Measurements from ENCODE around the gene DDB1.
A peak's percentile ranks its signal among the peaks of the same experiment; 100 is the strongest.

DDB1 gene

DNA sequence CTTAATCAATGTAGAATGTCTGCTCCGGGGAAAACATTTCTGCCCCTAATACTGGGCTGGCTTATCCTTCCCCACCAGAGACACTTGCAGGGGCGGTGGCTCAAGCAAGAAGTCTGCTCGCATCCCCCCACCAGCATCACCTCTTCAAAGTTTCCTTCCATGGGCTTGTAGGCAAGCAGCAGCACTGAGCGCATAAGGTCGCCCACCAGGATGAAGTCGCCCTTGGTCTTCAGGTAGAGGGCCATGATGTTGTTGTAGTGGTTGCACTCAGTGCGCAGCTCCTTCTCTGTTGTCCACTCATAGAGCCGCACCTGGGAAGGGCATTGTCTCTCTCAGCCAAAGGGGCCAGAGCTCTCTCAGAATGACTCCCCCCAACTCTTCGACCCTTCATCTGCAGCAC, 29.2 kb downstream of the DDB1 start:
- Histone ChIP-seq H3K4me1 (peaks cover 16% of the 10 kb centered on the region), H3K36me3 (peaks cover 100% of the 10 kb centered on the region)

DNA sequence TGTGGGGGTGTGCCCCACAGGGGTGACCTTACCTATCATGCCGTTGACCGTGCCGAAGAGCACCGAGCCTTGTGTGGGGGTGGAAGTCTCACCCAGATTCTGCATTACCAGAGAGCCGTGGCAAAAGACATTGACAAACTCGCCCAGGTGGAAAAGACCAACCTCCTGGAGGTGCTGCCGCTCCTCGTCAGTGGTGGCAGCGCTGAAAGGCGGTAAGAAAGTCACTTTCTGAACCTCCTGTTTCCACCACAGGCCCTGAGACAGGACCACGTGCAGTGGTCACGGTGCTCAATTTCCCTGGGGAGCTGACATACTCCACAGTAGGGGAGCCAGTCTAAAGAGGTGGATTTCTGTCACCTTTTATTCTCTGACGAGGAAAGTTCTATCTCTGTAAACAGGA, 30.4 kb downstream of the DDB1 start:
- Histone ChIP-seq H3K27me3 (no peaks in the 10 kb centered on the region), H4K20me1 (peaks cover 57% of the 10 kb centered on the region), H3K4me2 (no peak overlapping the region), H3K4me3 (no peak overlapping the region), H3K36me3 (peaks cover 98% of the 10 kb centered on the region), H3K27ac (no peak overlapping the region), H3K9me3 (no peaks in the 10 kb centered on the region), H3K9ac (no peak overlapping the region; the same call in 1 of the 2 replicates), H3K4me1 (peaks cover 28% of the 10 kb centered on the region)
- no peak for TF ChIP-seq Cebpa-rat (IDR thresholded peaks at IDR 0.05)

More for the DNA sequence above, 29.2 kb downstream of the DDB1 start:
- TF ChIP-seq Cebpa-rat (IDR thresholded peaks at IDR 0.05), result no peak
- Histone ChIP-seq H3K4me2 (no peak overlapping the region), H3K9ac (no peak overlapping the region), H3K27me3 (no peaks in the 10 kb centered on the region), H3K9me3 (no peaks in the 10 kb centered on the region), H3K4me3 (no peak overlapping the region), H4K20me1 (peaks cover 57% of the 10 kb centered on the region), H3K27ac (no peak overlapping the region)

DNA sequence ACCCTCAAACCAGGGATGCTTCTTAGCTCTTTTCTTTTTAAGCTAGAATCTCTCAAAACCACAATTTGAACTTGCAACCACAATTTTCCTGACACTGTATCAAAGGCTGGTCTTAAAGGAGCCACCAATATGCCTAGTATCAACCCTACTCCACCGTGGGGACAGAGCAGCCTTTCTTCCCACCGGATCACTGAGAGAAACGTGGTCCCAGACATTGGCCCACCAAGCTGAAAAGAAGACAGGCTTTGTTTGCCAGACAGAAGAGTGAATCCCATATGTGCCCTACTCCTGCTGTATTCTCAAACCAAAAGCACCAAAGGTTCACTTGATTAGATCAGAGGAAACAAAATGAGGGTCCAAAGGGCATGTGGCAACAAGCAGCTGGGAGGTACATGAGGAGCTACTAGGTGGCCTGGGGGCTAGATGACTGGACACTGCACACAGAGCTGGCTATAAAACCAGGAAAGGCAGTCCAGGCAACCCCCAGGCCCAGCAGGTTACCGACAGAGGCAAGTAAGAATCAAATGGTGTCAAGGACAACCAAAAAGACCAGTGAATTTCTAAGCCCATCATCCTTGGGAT, 34.2 kb downstream of the DDB1 start:
- no peaks in the 10 kb centered on the region for H3K27me3 ChIP-seq
- H4K20me1 ChIP-seq, result peaks cover 20% of the 10 kb centered on the region
- H3K9me3 ChIP-seq, result no peaks in the 10 kb centered on the region
- H3K4me2 ChIP-seq, result peak overlapping the region; percentile 99
- H3K4me1 ChIP-seq, result peaks cover 52% of the 10 kb centered on the region
- H3K27ac ChIP-seq, result peak overlapping the region; percentile 42; the same call in 1 of the 2 replicates
- H3K36me3 ChIP-seq, result peaks cover 60% of the 10 kb centered on the region
- TF ChIP-seq Cebpa-rat (IDR thresholded peaks at IDR 0.05), result no peak
- no peak overlapping the region for H3K4me3 ChIP-seq
- peak overlapping the region; percentile 11; the same call in 1 of the 2 replicates for H3K9ac ChIP-seq

DNA sequence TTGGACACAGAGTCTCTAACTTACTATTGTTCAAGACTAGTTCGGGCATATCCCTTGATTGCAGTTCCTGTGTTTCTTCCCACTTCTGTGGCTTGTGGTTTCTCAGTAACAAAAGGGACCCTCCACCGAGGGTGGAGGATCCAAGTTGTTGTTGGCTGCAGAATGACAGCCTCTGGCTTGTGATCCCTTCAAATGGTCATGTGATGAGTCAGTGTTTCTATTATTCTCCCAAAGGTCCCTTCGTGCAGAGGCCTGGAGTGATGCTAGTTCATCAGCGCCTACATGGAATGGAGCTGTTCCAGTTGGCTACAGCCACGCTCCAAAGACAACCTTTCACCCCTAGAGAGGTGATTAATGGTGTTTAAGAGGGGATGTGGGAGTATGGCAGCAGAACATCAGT, 35.2 kb downstream of the DDB1 start:
- peaks cover 50% of the 10 kb centered on the region for H3K36me3 ChIP-seq
- peak overlapping the region; percentile 39 for H3K27ac ChIP-seq

DNA sequence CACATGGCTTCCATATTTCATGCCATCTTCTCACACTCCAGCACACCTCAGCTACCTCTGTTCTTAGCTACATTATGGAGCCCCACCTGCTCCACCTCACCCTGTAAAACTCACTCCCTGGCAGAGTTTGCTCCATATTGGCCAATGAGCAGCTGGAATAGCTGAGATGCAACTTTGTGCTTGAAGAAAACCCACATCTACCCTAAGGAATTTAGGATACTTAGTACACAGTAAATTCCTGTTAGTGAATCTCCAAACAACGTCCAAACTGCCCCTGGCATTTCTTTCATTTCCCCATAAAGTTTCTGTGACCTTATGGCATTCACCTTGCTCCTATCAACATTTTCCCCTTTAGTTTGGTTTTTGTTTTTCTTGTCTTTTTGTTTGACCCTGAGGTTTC, 35.6 kb downstream of the DDB1 start:
- H3K4me1 ChIP-seq, result peaks cover 60% of the 10 kb centered on the region

More for the DNA sequence above, 35.2 kb downstream of the DDB1 start:
- TF ChIP-seq Cebpa-rat (IDR thresholded peaks at IDR 0.05), result no peak
- peak overlapping the region; percentile 59; the same call in 1 of the 2 replicates for H3K9ac ChIP-seq
- H3K9me3 ChIP-seq, result no peaks in the 10 kb centered on the region
- peak overlapping the region; percentile 99 for H3K4me2 ChIP-seq
- H3K27me3 ChIP-seq, result no peaks in the 10 kb centered on the region
- H4K20me1 ChIP-seq, result peaks cover 28% of the 10 kb centered on the region
- H3K4me3 ChIP-seq, result no peak overlapping the region
- H3K4me1 ChIP-seq, result peaks cover 59% of the 10 kb centered on the region

DNA sequence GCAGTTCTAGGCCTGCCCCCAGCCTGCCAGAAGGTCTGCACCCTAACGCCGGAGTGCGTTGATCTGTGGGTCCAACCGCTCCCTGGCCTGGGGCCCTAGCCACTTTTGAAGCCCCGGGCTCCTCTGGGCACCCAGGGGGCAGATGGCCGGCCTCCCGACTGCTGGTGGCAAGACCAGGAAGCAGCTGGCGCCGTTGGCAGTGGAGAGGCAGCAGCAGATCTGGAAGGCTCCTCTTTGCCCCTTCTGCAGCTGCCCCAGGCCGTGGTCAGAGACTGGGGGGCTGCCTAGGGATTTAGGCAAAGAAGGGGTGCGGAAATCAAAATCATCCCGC, 37.3 kb downstream of the DDB1 start:
- Histone ChIP-seq H3K4me2 (peak overlapping the region; percentile 99), H3K27me3 (no peaks in the 10 kb centered on the region), H3K9ac (peak overlapping the region; percentile 96), H3K9me3 (no peaks in the 10 kb centered on the region), H4K20me1 (peaks cover 50% of the 10 kb centered on the region), H3K4me1 (peaks cover 78% of the 10 kb centered on the region), H3K4me3 (peak overlapping the region; percentile 88), H3K36me3 (peaks cover 48% of the 10 kb centered on the region), H3K27ac (peak overlapping the region; percentile 97)
- TF ChIP-seq Cebpa-rat (IDR thresholded peaks at IDR 0.05), result no peak

More for the DNA sequence above, 35.6 kb downstream of the DDB1 start:
- Histone ChIP-seq H3K27me3 (no peaks in the 10 kb centered on the region), H3K9ac (peak overlapping the region; percentile 59; the same call in 1 of the 2 replicates), H3K27ac (peak overlapping the region; percentile 39), H3K4me3 (no peak overlapping the region), H3K4me2 (peak overlapping the region; percentile 99), H3K9me3 (no peaks in the 10 kb centered on the region), H4K20me1 (peaks cover 32% of the 10 kb centered on the region), H3K36me3 (peaks cover 48% of the 10 kb centered on the region)
- TF ChIP-seq Cebpa-rat (IDR thresholded peaks at IDR 0.05), result no peak

DNA sequence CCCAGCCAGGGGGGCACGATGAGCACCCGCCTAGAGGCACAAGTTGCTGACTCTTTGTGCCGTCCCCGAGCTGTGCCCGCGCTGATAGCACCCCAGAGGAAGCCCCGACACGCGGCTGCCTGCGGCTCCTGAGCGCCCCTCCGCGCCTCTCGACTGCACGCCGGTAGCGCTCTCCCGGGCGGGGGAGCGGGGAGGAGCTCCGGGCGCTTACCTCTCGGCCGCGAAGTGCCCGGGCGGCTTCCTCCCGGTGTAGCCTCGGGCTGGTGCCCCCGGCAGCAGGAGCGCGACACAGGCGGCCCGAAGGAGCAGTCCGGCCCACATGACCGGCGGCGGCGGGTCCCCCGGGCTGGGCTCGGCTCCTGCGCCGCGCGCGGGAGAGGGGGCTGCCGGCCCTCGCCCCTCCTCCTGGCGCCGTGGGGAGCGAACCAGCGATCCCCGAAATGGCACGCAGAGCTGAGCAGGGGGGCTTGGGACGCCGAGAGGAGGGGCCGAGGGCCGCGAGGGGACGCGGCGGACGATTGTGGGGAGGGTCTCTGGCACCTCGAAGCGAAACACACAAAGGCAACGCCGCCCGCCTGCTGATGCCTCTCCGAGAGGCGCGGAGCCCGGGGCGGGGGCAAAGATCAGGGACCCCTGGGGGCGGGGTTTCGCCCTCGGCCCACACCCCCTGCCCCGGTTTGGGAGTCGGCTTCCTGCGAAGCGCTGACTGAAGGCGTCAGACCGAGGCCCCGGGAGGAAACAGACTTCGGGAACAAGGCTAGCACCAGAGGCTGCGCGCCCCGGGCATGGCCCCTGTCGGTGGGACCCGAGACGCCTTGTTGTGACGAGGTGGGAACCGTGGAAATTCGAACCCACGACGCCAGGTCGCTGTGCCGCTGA, 37.9 kb downstream of the DDB1 start, which contains the start of gene VWCE:
VWCE (minus strand) TSS at position 600 of the 879 bp plus-strand sequence; CDS start at position 321, 279 bp downstream.
- H3K27ac ChIP-seq, result peak within 1 kb of the TSS; percentile 97
- H3K27me3 ChIP-seq, result no peaks in the 10 kb centered on the region
- peaks cover 52% of the 10 kb centered on the region for H4K20me1 ChIP-seq
- H3K36me3 ChIP-seq, result peaks cover 48% of the 10 kb centered on the region
- H3K9ac ChIP-seq, result peak within 1 kb of the TSS; percentile 96
- no peaks in the 10 kb centered on the region for H3K9me3 ChIP-seq
- H3K4me1 ChIP-seq, result peaks cover 79% of the 10 kb centered on the region
- H3K4me3 ChIP-seq, result peak within 1 kb of the TSS; percentile 88
- TF ChIP-seq Cebpa-rat (IDR thresholded peaks at IDR 0.05), result no peak
- H3K4me2 ChIP-seq, result peak within 1 kb of the TSS; percentile 99

DNA sequence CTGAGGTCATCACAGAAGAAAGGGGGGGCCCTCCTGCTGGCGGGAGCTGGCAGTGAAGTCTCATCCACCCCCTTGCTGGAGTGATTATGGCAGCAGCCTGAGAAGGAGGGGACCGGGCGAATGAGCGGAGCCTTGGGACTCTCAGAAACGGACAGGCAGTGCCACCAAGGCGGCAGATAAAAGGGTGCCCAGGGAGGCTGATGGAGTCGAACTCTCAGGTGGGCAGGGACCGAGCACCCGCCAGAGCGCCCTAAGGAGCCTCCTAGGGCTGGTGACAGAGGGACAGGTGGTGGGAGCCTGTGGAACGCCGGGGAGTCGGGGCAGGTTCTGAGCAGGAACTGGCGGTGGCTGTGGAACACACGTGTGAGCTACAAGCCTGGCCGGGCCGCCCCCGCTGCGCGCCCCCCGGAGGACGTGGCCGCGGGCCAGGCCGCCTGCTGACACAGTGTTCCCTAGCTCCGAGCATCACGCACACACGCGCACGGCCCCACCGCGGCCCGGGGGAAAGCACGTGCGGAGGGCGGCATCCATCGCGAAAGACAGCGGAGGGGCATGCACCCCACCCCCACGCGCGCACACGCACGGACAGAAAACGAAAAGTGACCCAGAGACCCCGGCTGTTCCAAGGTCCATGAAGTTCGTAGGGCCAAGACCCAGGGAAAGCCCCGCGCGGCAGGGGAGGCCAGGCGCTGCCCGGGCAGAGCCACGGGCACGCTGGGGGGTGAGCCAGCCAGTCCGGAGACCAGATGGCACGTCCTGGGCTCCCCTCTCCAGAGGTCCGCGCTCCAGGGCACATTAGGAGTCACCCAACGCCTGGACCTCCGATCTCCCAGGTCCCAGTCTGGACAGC, 38.8 kb downstream of the DDB1 start:
- H3K9ac ChIP-seq, result peak overlapping the region; percentile 96
- H3K9me3 ChIP-seq, result no peaks in the 10 kb centered on the region
- no peaks in the 10 kb centered on the region for H3K27me3 ChIP-seq
- peak overlapping the region; percentile 88 for H3K4me3 ChIP-seq
- peak overlapping the region; percentile 99 for H3K4me2 ChIP-seq
- TF ChIP-seq Cebpa-rat (IDR thresholded peaks at IDR 0.05), result no peak
- peaks cover 74% of the 10 kb centered on the region for H3K4me1 ChIP-seq
- H3K36me3 ChIP-seq, result peaks cover 48% of the 10 kb centered on the region
- H4K20me1 ChIP-seq, result peaks cover 48% of the 10 kb centered on the region
- peak overlapping the region; percentile 97 for H3K27ac ChIP-seq

DNA sequence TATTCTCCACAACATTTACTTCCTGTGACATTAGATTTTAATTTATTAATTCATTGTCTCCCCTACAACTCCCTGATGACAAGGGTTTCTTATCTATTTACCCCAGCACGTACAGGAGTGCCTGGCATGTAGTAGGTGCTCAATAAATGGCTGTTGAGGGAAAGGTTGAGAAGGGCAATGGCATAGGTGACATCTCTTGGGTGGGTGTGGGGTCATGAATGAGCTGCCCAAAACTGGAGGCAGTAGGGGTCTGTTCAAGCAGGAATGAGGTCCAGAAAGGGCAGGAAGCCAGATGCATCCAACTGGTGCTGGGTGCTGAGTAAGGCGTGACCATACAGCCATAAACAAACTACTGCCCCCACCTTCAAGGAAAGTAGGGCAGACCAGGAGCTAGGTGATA, 40.5 kb downstream of the DDB1 start:
- no peak for TF ChIP-seq Cebpa-rat (IDR thresholded peaks at IDR 0.05)
- peak overlapping the region; percentile 88; the same call in 1 of the 2 replicates for H3K4me3 ChIP-seq
- peaks cover 74% of the 10 kb centered on the region for H3K4me1 ChIP-seq
- no peaks in the 10 kb centered on the region for H3K27me3 ChIP-seq
- H3K4me2 ChIP-seq, result peak overlapping the region; percentile 99
- peaks cover 32% of the 10 kb centered on the region for H4K20me1 ChIP-seq
- peak overlapping the region; percentile 37; the same call in 1 of the 2 replicates for H3K27ac ChIP-seq
- H3K9ac ChIP-seq, result peak overlapping the region; percentile 96; the same call in 1 of the 2 replicates
- H3K9me3 ChIP-seq, result no peaks in the 10 kb centered on the region
- peaks cover 47% of the 10 kb centered on the region for H3K36me3 ChIP-seq

Measured in BLaER1 (cell line).